Lower leg skin (tissue), 4 donors: ENCODE measurements around the gene TSBP1. TPM values are rescaled to one million over a fixed set of nuclear protein-coding genes. Genes with fewer than 3 reads are reported as not detected.

Source experiments
- DNase-seq, 2 donors: peaks; one replicate each; pipeline ENCODE4 v3.0.0-alpha.2; 2019; ENCODE audit warnings: low spot score in 2 of 2
- H3K4me3 ChIP-seq: fragments of 200-600 bp; sonication (generic); 2 replicates; pipeline ENCODE4 v1.5.1; 2017; ENCODE audit warnings: mild to moderate bottlenecking, low read depth; ENCODE audit not compliant: poor library complexity, severe bottlenecking
- CTCF ChIP-seq, 3 donors: fragments of 450-650 bp; IDR thresholded peaks; one replicate each; pipeline ENCODE4 v1.5.1; 2016; ENCODE audit warnings: antibody characterized with exemption in 3 of 3, mild to moderate bottlenecking in 3 of 3, moderate library complexity in 2 of 3
- POLR2A ChIP-seq, 2 donors: fragments of 450-650 bp; IDR thresholded peaks; one replicate each; pipeline ENCODE4 v1.6.1; 2016 to 2017; ENCODE audit warnings: antibody characterized with exemption in 2 of 2, mild to moderate bottlenecking in 1 of 2, moderate library complexity in 1 of 2
- WGBS, 2 donors: methylation state at CpG; one replicate each; pipeline ENCODE4 v1.1.5; 2018; 5-methylcytosine and 5-hydroxymethylcytosine counted together
- intact Hi-C: fragments of 100-400 bp; cut with DNase I; formaldehyde crosslinking; loops from one replicate; pipeline ENCODE4 v1.15.0; 2023; ENCODE audit warnings: low total_unique reads
- total RNA-seq, 4 donors: library from RNA; depleted of rRNA; stranded (reverse); fragments of >200 nt; gene quantifications; one replicate each; pipeline ENCODE4 v1.1.0, GENCODE V29; 2016

TSBP1 gene
- total RNA-seq, 4 donors from 2014 or later = not detected

- intact Hi-C loops = no loop called here
- no peak overlapping the region for H3K4me3 ChIP-seq
- no peak for TF ChIP-seq CTCF (IDR thresholded peaks at IDR 0.05)
- TF ChIP-seq POLR2A (IDR thresholded peaks at IDR 0.05) = no peak
- 83 to 91% methylated on average over 1 of the region's 1 CpG for WGBS, 2 donors
- DNase-seq = no peak
These were observed 14.3 kb upstream of the TSBP1 start for GRCh38 chr6:32386040-32386439.

GRCh38 chr6:32382757-32383420, 11.2 kb upstream of the TSBP1 start:
- H3K4me3 ChIP-seq = no peak overlapping the region
- no peak for DNase-seq
- TF ChIP-seq POLR2A (IDR thresholded peaks at IDR 0.05) (no peak), CTCF (IDR thresholded peaks at IDR 0.05) (no peak)
- intact Hi-C loops = no loop called here
- WGBS, 2 donors = 33 to 48% methylated on average over 1 of the region's 1 CpG

- intact Hi-C loops = no loop called here
- H3K4me3 ChIP-seq = no peak overlapping the region
- WGBS, 2 donors = 69% methylated on average over 2 of the region's 2 CpGs
- no peak for TF ChIP-seq POLR2A (IDR thresholded peaks at IDR 0.05)
- TF ChIP-seq CTCF (IDR thresholded peaks at IDR 0.05) = no peak
- DNase-seq = no peak
These were observed 7.8 kb upstream of the TSBP1 start for GRCh38 chr6:32379545-32379944.

- TF ChIP-seq CTCF (IDR thresholded peaks at IDR 0.05) (no peak), POLR2A (IDR thresholded peaks at IDR 0.05) (no peak)
These were observed 4.2 kb upstream of the TSBP1 start for GRCh38 chr6:32375739-32376529.

GRCh38 chr6:32371229-32371628, 474 bp downstream of the TSBP1 start:
- 56 to 61% methylated on average over 1 of the region's 1 CpG for WGBS, 2 donors
- intact Hi-C loops = no loop called here
- no peak for TF ChIP-seq POLR2A (IDR thresholded peaks at IDR 0.05)
- TF ChIP-seq CTCF (IDR thresholded peaks at IDR 0.05) = no peak
- no peak overlapping the region for H3K4me3 ChIP-seq
- no peak for DNase-seq

More at GRCh38 chr6:32375739-32376529, 4.2 kb upstream of the TSBP1 start:
- intact Hi-C loops = no loop called here
- H3K4me3 ChIP-seq = no peak overlapping the region
- DNase-seq = no peak
- 87 to 95% methylated on average over 7 of the region's 7 CpGs for WGBS, 2 donors
